IPS-20b (cell line): ENCODE results near the gene NLRP10.

Experiments
- H3K27ac ChIP-seq: one replicate; pipeline ENCODE4 v1.5.1; 2013; ENCODE audit warnings: low read length
- H3K27me3 ChIP-seq: 2 replicates; pipeline ENCODE4 v1.6.1; 2013; ENCODE audit warnings: mild to moderate bottlenecking, low read length, inconsistent platforms; ENCODE audit not compliant: insufficient read depth
- H3K36me3 ChIP-seq: 2 replicates; pipeline ENCODE4 v1.6.1; 2013; ENCODE audit warnings: low read depth, mild to moderate bottlenecking, inconsistent platforms, low read length, moderate library complexity; ENCODE audit not compliant: insufficient read depth
- H3K4me1 ChIP-seq: 2 replicates; pipeline ENCODE4 v1.6.1; 2013; ENCODE audit warnings: mild to moderate bottlenecking, control low read depth, inconsistent platforms, low read length, moderate library complexity; ENCODE audit not compliant: insufficient read depth
- H3K4me3 ChIP-seq: 2 replicates; pipeline ENCODE4 v1.5.1; 2013; ENCODE audit warnings: mild to moderate bottlenecking, low read length, inconsistent platforms
- H3K9ac ChIP-seq: 2 replicates; pipeline ENCODE4 v1.6.1; 2013; ENCODE audit warnings: low read depth, mild to moderate bottlenecking, inconsistent platforms, low read length, moderate library complexity
- H3K9me3 ChIP-seq: 2 replicates; pipeline ENCODE4 v1.6.1; 2013; ENCODE audit warnings: mild to moderate bottlenecking, low read depth, low read length, inconsistent platforms; ENCODE audit not compliant: insufficient read depth

NLRP10 gene

DNA sequence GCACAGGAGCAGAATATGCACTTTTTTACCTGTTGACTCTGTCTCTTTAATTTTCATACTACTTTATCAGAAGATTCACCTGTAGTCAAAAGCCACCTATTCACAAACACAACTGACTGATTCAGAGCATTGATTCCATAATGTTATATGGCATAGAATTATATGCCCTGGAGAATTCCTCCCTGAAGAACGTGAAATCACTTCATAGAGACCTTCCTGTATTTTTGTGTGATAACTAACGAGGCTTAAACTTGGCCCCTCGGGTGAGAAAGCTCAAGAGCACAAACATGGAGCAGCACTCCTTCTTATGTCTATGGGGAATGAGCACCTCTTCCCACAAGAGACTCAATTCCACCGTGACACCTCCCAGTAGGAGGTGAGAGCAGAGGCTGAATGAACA is 34.1 kb downstream of the NLRP10 start, which contains the start of gene OR10A6:
Gene OR10A6, minus strand, starts transcription at position 101 of the 400 bp plus-strand sequence. CDS start 2,606 bp downstream, outside the sequence.
- Histone ChIP-seq H3K36me3 (no peaks in the 10 kb centered on the region), H3K4me1 (no peaks in the 10 kb centered on the region), H3K4me3 (no peak within 1 kb of the TSS), H3K9me3 (no peaks in the 10 kb centered on the region), H3K27ac (no peak within 1 kb of the TSS), H3K9ac (no peak within 1 kb of the TSS), H3K27me3 (no peaks in the 10 kb centered on the region)

DNA sequence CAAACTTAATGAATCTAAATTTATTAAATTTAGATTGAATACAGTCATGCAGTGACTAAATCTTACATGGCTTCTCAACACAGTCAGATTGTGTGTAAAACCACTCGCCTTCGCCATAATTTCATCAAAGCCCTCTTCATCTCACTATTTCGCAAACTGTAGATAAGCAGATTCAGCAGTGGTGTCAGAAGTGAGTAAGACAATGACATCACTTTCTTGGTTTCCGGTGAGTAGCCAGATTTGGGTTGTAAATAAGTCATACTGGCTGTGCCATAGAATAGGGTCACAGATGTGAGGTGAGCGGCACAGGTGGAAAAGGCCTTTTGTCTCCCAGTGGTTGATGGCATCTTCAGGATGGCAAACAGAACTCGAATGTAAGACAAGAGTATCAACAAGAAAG is 37.6 kb downstream of the NLRP10 start:
- Histone ChIP-seq H3K9ac (no peak overlapping the region), H3K27ac (no peak overlapping the region), H3K4me3 (no peak overlapping the region), H3K27me3 (no peaks in the 10 kb centered on the region), H3K4me1 (no peaks in the 10 kb centered on the region), H3K9me3 (no peaks in the 10 kb centered on the region), H3K36me3 (no peaks in the 10 kb centered on the region)

DNA sequence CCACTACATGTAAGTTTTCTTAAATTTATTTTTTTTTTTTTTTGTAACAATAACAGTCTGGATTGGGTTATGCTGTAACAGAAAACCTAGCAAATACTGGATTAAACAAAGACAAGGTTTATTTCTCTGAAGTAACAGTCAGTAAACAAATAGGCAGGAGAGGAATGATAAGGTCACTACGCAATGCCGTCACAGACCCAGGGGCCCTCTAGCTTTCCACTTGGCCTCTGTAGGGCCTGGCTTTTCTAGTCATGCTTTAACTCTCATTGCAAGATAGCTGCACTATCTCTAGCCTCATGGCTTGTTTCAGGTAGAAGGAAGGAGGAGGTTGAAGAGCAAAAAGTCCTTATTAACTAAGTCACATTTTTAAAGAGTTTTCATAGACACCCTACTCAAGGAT is 40.7 kb downstream of the NLRP10 start:
- Histone ChIP-seq H3K9ac (no peak overlapping the region), H3K36me3 (no peaks in the 10 kb centered on the region), H3K27ac (no peak overlapping the region), H3K4me3 (no peak overlapping the region), H3K9me3 (no peaks in the 10 kb centered on the region), H3K27me3 (no peaks in the 10 kb centered on the region), H3K4me1 (no peaks in the 10 kb centered on the region)

DNA sequence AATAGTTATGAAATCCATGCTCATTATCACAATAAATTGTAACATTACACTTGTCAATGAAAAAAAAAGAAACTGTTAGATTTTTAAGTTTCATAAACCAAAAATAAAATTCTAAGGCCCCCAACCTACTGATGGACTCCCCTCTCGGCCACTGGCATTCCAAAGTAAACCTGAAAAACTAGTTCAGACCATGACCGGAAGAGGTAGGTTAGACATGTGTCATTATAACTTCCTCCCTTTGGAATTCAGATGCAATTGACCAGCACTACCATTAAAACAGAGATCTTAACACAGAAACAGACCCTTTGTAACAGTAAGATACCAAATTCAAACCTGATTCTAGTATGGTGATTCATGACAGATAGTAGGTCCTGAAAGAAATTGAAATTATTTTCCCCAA is 47.1 kb downstream of the NLRP10 start:
- Histone ChIP-seq H3K4me3 (no peak overlapping the region), H3K9ac (no peak overlapping the region), H3K9me3 (peaks cover 3% of the 10 kb centered on the region; the same call in 1 of the 2 replicates), H3K4me1 (no peaks in the 10 kb centered on the region), H3K36me3 (no peaks in the 10 kb centered on the region), H3K27ac (no peak overlapping the region), H3K27me3 (no peaks in the 10 kb centered on the region)
